ENCODE data around the gene DDX3X. TPM values are rescaled to one million over a fixed set of nuclear protein-coding genes. Genes with fewer than 3 reads are reported as not detected.

Gene DDX3X
- total and polyA plus RNA-seq, 2 of the 13 experiments (the other 11 are each of a cell fraction or from before 2014, with no cell fraction given), result 53.5 to 239 TPM

DNA sequence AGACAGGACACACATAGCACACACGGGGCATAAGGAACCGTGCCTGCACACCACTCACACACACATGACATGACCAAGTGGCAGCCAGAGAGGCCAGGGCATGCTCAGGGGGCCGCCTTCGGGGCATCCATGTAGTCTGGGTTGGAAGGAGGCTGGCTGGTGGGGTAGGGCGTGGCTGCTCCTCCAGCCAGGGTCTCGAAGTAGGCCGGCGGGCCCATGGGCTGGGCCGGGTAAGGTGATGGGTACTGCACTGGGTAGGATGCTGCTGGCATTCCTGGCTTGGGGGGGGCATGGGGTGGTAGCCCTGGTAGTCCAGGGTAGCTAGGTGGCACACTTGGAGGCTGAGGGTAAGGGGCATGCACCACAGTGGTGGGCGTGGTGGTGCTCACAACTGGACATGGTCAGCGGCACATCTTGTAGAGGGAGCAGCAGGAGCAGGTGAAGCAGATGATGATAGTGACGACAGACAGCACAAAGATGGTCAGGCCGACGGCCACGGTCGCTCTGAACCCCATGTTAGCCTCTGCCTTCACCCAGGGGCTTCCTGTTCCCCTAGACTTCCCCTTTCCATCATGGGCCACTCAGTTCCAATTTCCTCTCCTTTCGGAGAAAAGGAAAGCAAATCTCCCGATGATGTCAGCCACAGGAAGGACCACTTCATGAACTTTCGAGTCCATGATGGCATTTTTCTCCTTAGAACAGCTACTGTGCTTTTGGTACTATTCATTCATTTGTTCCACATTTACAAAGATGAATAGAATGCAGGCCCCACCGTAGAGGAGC lies 10.9 kb upstream of the DDX3X start (continued):
- no peak for TF ChIP-seq SNAPC2 (CRISPR knock-in tag; IDR thresholded peaks at IDR 0.05)
- no peak for TF ChIP-seq GTF2F1 (IDR thresholded peaks at IDR 0.05; ENCODE audit: low read length)
- TF ChIP-seq, protein P1, sequence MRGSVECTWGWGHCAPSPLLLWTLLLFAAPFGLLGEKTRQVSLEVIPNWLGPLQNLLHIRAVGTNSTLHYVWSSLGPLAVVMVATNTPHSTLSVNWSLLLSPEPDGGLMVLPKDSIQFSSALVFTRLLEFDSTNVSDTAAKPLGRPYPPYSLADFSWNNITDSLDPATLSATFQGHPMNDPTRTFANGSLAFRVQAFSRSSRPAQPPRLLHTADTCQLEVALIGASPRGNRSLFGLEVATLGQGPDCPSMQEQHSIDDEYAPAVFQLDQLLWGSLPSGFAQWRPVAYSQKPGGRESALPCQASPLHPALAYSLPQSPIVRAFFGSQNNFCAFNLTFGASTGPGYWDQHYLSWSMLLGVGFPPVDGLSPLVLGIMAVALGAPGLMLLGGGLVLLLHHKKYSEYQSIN (CRISPR knock-in tag; IDR thresholded peaks at IDR 0.05; ENCODE audit: borderline replicate concordance), result no peak
- TF ChIP-seq ZNF564 (CRISPR knock-in tag; IDR thresholded peaks at IDR 0.05), result no peak
- no peak for TF ChIP-seq ZNF446 (CRISPR knock-in tag; IDR thresholded peaks at IDR 0.05)
- no peak for TF ChIP-seq TBX3 (IDR thresholded peaks at IDR 0.05; ENCODE audit: borderline replicate concordance)
- TF ChIP-seq ZNF781 (CRISPR knock-in tag; IDR thresholded peaks at IDR 0.05; ENCODE audit: borderline replicate concordance, not compliant biosample characterization), result no peak
- no peak for TF ChIP-seq GFI1 (CRISPR knock-in tag; IDR thresholded peaks at IDR 0.05; ENCODE audit: borderline replicate concordance)
- no peak for TF ChIP-seq CEBPG (CRISPR knock-in tag; IDR thresholded peaks at IDR 0.05)
- TF ChIP-seq, protein P2, sequence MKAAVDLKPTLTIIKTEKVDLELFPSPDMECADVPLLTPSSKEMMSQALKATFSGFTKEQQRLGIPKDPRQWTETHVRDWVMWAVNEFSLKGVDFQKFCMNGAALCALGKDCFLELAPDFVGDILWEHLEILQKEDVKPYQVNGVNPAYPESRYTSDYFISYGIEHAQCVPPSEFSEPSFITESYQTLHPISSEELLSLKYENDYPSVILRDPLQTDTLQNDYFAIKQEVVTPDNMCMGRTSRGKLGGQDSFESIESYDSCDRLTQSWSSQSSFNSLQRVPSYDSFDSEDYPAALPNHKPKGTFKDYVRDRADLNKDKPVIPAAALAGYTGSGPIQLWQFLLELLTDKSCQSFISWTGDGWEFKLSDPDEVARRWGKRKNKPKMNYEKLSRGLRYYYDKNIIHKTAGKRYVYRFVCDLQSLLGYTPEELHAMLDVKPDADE (CRISPR knock-in tag; IDR thresholded peaks at IDR 0.05), result no peak
- TF ChIP-seq ZNF644 (CRISPR knock-in tag; IDR thresholded peaks at IDR 0.05; ENCODE audit: low read depth), result no peak
- TF ChIP-seq ZSCAN20 (CRISPR knock-in tag; IDR thresholded peaks at IDR 0.05; ENCODE audit: borderline replicate concordance), result no peak
- no peak for TF ChIP-seq KLF15 (CRISPR knock-in tag; IDR thresholded peaks at IDR 0.05; ENCODE audit: borderline replicate concordance)
- no peak for TF ChIP-seq ZNF614 (CRISPR knock-in tag; IDR thresholded peaks at IDR 0.05; ENCODE audit: borderline replicate concordance)
- TF ChIP-seq SOX13 (IDR thresholded peaks at IDR 0.05), result no peak
- no peak for TF ChIP-seq SOX13 (CRISPR knock-in tag; conservative IDR thresholded peaks at IDR 0.05 in 1 of 2, IDR thresholded peaks at IDR 0.05 in 1 of 2)
- TF ChIP-seq, protein P3, sequence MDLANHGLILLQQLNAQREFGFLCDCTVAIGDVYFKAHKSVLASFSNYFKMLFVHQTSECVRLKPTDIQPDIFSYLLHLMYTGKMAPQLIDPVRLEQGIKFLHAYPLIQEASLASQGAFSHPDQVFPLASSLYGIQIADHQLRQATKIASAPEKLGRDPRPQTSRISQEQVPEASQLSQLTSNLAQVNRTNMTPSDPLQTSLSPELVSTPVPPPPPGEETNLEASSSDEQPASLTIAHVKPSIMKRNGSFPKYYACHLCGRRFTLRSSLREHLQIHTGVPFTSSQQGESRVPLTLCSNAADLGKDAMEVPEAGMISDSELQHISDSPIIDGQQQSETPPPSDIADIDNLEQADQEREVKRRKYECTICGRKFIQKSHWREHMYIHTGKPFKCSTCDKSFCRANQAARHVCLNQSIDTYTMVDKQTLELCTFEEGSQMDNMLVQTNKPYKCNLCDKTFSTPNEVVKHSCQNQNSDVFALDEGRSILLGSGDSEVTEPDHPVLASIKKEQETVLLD (CRISPR knock-in tag; IDR thresholded peaks at IDR 0.05; ENCODE audit: low read depth), result no peak

Data from HepG2 (cell line).